ENCODE data around the gene PTPRT. TPM values are rescaled to one million over a fixed set of nuclear protein-coding genes. Genes with fewer than 3 reads are reported as not detected.

PTPRT gene
- total RNA-seq, 3 donors from 2014 or later = 0.32 to 6.3 (median 4.9) TPM

- intact Hi-C loops (cut with DNase I; ENCODE audit: low total_unique reads) = no loop called here
- TF ChIP-seq POLR2AphosphoS5 (IDR thresholded peaks at IDR 0.05) (no peak), CTCF (IDR thresholded peaks at IDR 0.05) (no peak), POLR2A (IDR thresholded peaks at IDR 0.05) (no peak)
- Histone ChIP-seq H3K36me3 (no peaks in the 10 kb centered on the region), H3K4me3 (no peak overlapping the region), H3K27ac (no peak overlapping the region), H3K9me3 (no peaks in the 10 kb centered on the region), H3K27me3 (no peaks in the 10 kb centered on the region), H3K4me1 (no peaks in the 10 kb centered on the region)
- DNase-seq (ENCODE audit: low spot score in 2 of 2) = no peak
These were observed 747.0 kb downstream of the PTPRT start for GRCh38 chr20:42442716-42443115.

- intact Hi-C loops (cut with DNase I; ENCODE audit: low total_unique reads) = no loop called here
- H3K9me3 ChIP-seq = no peaks in the 10 kb centered on the region
- no peaks in the 10 kb centered on the region for H3K4me1 ChIP-seq
- H3K36me3 ChIP-seq = no peaks in the 10 kb centered on the region
- no peak for DNase-seq (ENCODE audit: low spot score in 2 of 2)
- no peak overlapping the region for H3K27ac ChIP-seq
- no peak overlapping the region for H3K4me3 ChIP-seq
- TF ChIP-seq CTCF (IDR thresholded peaks at IDR 0.05) = no peak
- no peak for TF ChIP-seq POLR2AphosphoS5 (IDR thresholded peaks at IDR 0.05)
- TF ChIP-seq POLR2A (IDR thresholded peaks at IDR 0.05) = no peak
- H3K27me3 ChIP-seq = no peaks in the 10 kb centered on the region
These were observed 747.8 kb downstream of the PTPRT start for GRCh38 chr20:42441864-42442331.

- H3K27me3 ChIP-seq = no peaks in the 10 kb centered on the region
- no peak for DNase-seq (ENCODE audit: low spot score in 2 of 2)
- no peaks in the 10 kb centered on the region for H3K36me3 ChIP-seq
- H3K4me3 ChIP-seq = no peak overlapping the region
- H3K9me3 ChIP-seq = no peaks in the 10 kb centered on the region
- no peak overlapping the region for H3K27ac ChIP-seq
- no peak for TF ChIP-seq POLR2A (IDR thresholded peaks at IDR 0.05)
- TF ChIP-seq POLR2AphosphoS5 (IDR thresholded peaks at IDR 0.05) = no peak
- TF ChIP-seq CTCF (IDR thresholded peaks at IDR 0.05) = no peak
- intact Hi-C loops (cut with DNase I; ENCODE audit: low total_unique reads) = no loop called here
- H3K4me1 ChIP-seq = no peaks in the 10 kb centered on the region
These were observed 748.4 kb downstream of the PTPRT start for GRCh38 chr20:42441196-42441863.

GRCh38 chr20:42435230-42435629 is 754.5 kb downstream of the PTPRT start:
- H3K27ac ChIP-seq = no peak overlapping the region
- no peaks in the 10 kb centered on the region for H3K36me3 ChIP-seq
- TF ChIP-seq POLR2AphosphoS5 (IDR thresholded peaks at IDR 0.05) = no peak
- TF ChIP-seq CTCF (IDR thresholded peaks at IDR 0.05) = no peak
- no peak for TF ChIP-seq POLR2A (IDR thresholded peaks at IDR 0.05)
- H3K4me1 ChIP-seq = no peaks in the 10 kb centered on the region
- no peaks in the 10 kb centered on the region for H3K9me3 ChIP-seq
- no peaks in the 10 kb centered on the region for H3K27me3 ChIP-seq
- DNase-seq (ENCODE audit: low spot score in 2 of 2) = no peak
- intact Hi-C loops (cut with DNase I; ENCODE audit: low total_unique reads) = no loop called here
- no peak overlapping the region for H3K4me3 ChIP-seq

GRCh38 chr20:42432496-42433334 is 757.0 kb downstream of the PTPRT start:
- intact Hi-C loops (cut with DNase I; ENCODE audit: low total_unique reads) = no loop called here
- H3K4me3 ChIP-seq = no peak overlapping the region
- no peaks in the 10 kb centered on the region for H3K27me3 ChIP-seq
- H3K36me3 ChIP-seq = no peaks in the 10 kb centered on the region
- TF ChIP-seq CTCF (IDR thresholded peaks at IDR 0.05) = no peak
- TF ChIP-seq POLR2AphosphoS5 (IDR thresholded peaks at IDR 0.05) = no peak
- no peak for TF ChIP-seq POLR2A (IDR thresholded peaks at IDR 0.05)
- H3K9me3 ChIP-seq = no peaks in the 10 kb centered on the region
- DNase-seq (ENCODE audit: low spot score in 2 of 2) = no peak
- H3K4me1 ChIP-seq = no peaks in the 10 kb centered on the region
- H3K27ac ChIP-seq = peak overlapping the region in 1 of 2 donors; percentile 35

Data from breast epithelium (tissue), 4 donors.